Right ventricle myocardium inferior (tissue), 1 donor: ENCODE results near the gene HMGN1. TPM values are rescaled to one million over a fixed set of nuclear protein-coding genes. Genes with fewer than 3 reads are reported as not detected.
"Not testable (repeated sequence)": the region's sequence is repeated elsewhere in the genome, so short reads cannot be mapped to it uniquely, and the experiment has no call there.

ENCODE experiments used
- ATAC-seq: fragments of 200-7000 bp; cut with Tn5 transposase; one replicate; pipeline ENCODE4 v1.9.1; 2020; ENCODE audit warnings: mild to moderate bottlenecking, moderate library complexity
- DNase-seq: peaks from one replicate; pipeline ENCODE4 v3.0.0; 2021; ENCODE audit errors: missing footprints
- intact Hi-C: fragments of 100-400 bp; cut with DNase I; formaldehyde crosslinking; loops from one replicate; pipeline ENCODE4 v1.11.0; 2022
- total RNA-seq: library from RNA; stranded (reverse); fragmentation: NEBNext Ultra II Directional; extraction: Animal tissue kit (Norgen Biotek cat#: 25700); gene quantifications from one replicate; pipeline ENCODE4 v1.2.1, GENCODE V29; 2021
- donor health status: DM: no; HTN: yes; CAD: no; lungs with severe emphysema.

HMGN1 gene
- total RNA-seq, 1 donor from 2014 or later = 69.1 TPM

DNA sequence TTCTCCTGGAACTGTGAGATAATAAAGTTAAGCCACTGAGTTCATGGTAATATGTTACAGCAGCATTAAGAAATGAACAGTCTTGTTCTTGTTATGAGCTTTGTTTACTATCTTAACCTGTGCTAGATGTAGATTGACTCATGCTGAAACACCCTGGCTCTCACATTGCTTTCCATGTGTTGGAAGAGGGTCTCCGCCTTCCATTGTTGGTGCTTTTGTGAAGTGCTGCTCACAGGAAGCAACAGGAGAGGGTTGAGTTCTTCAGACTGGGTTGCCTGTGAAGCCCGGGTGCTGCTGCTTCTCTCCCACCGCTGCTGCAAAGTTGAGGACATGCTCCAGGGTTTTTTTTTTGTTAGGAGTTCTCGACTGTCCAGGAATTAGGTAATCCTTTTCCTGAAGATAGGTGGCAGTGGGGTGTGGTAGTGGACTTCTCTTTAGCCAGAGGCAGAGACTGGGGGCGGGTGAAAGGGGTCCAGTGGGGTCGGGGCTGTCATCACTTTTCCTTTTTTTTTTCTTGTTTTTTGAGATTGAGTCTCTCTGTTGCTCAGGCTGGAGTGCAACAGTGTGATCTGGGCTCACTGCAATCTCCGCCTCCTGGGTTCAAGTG, 28.7 kb upstream of the HMGN1 start:
- intact Hi-C loops = no loop called here
- no peak for DNase-seq
- ATAC-seq = no peak

DNA sequence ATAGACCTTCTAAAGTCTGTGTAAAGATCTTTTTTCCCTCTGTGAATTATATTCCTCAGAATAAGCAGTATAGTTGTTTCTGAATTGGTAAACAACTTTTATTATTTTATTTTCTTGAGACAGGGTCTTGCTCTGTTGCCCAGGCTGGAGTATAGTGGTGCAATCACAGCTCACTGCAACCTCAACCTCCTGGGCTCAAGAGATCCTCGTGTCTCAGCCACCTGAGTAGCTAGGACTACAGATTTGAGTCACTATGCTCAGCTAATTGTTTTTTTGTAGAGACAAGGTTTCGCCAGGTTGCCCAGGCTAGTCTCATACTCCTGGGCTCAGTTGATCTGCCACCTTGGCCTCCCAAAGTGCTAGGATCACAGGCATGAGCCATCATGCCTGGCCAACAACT, 26.6 kb upstream of the HMGN1 start:
- intact Hi-C loops = no loop called here
- DNase-seq = no peak
- no peak for ATAC-seq

DNA sequence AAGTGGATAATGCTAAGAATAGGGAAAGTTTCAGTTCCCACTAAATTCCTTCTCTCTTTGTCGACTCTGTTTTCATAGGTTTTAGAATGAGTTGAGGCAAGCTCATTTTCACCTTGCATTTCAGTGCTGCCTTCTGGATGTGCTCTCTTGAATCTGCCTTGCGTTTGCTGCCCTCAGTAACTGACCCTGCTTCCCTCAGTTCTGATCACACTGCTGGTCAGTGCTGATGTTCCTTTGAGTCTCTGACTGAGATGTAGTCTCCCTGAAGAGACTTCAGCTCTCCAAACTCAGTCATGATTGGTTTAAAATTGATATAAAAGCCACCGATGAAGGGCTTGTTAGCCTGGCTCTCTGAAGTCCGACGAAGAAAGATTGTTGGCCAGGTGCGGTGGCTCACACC, 25.2 kb upstream of the HMGN1 start:
- no peak for ATAC-seq
- intact Hi-C loops = no loop called here
- DNase-seq = no peak

GRCh38 chr21:39373634-39374033, 24.7 kb upstream of the HMGN1 start:
- DNase-seq = no peak
- intact Hi-C loops = no loop called here
- no peak for ATAC-seq

- DNase-seq, intact Hi-C loops, ATAC-seq: not testable (repeated sequence)
These were observed 21.0 kb upstream of the HMGN1 start for GRCh38 chr21:39369896-39370288.

DNA sequence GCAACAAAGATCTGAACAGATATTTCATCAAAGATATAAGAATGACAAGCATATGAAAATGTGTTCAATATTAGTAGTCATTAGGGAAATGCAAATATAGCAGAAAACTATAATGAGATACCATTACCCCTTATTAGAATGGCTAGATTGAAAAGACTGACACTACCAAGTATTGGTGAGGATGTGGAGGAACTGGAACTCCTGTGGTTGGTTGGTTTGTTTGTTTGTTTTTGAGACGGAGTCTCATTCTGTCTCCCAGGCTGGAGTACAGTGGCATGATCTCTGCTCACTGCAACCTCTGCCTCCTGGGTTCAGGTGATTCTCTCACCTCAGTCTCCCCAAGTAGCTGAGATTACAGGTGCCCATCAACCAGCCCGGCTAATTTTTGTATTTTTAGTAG, 18.9 kb upstream of the HMGN1 start:
- intact Hi-C loops = no loop called here
- DNase-seq (no peak), ATAC-seq (no peak)

DNA sequence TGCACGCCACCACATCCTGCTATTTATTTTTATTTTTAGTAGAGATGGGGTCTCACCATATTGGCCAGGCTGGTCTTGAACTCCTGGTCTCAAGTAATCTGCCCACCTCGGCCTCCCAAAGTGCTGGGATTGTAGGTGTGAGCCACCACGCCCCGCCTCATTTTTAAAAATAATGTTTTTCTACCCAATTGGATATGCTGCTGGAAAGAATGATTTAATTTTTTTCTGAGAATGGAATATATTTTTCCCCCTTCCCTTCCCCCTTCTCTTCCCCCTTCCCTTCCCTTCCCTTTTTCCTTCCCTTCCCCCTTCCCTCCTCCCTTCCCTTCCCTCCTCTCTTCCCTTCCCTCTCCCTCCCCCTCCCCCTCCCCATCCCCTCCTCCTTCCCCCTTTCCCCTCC, 17.7 kb upstream of the HMGN1 start:
- intact Hi-C loops = no loop called here
- no peak for DNase-seq
- ATAC-seq = no peak

- ATAC-seq = no peak
- intact Hi-C loops = no loop called here
These were observed 16.1 kb upstream of the HMGN1 start for GRCh38 chr21:39364949-39365348.

DNA sequence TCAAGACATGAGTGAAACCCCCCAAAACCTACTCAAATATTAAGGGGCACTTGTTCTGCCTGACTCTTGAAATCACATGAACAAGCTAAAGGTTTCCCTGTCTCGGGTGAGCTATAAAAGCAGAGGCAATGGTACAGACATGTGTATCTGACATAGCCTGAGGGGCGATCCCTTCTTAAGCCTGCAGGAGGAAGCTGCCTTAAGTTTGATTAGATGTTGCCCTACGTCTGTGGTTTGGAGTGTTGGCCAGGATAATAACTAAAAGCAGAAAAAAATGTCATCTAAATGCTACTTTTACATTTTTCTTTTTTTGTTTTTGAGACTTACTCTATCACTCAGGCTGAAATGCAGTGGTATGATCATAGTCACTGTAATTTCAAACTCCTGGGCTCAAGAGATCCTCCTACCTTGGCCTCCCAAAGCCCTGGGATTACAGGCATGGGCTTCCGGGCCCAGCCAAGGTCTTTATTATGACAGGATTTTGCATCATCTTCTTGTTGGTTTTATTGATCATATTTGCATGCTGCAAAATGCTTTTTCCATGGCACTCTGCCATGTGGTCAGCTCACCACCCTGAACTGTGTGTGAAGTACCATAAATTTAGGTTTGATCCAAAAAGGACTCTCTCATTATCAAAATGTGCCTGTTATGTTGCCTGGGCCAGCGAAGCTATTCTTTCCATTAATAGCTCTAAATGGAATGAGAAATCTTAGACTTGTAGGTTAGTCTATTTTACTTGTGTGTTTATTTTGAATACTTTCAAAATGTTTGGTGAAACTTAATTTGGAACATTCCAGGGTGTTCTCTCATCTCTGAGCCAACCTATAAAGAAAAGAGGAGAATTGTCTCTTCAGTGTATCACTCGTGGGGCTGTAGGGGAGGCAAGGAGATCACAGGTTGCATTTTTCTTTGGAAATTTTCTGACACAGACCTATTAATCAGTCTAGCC, 15.0 kb upstream of the HMGN1 start:
- intact Hi-C loops = no loop called here

More at GRCh38 chr21:39364949-39365348, 16.1 kb upstream of the HMGN1 start:
- DNase-seq = no peak

GRCh38 chr21:39362733-39363132, 13.8 kb upstream of the HMGN1 start:
- intact Hi-C loops = no loop called here
- no peak for DNase-seq
- no peak for ATAC-seq

More for the DNA sequence above, 15.0 kb upstream of the HMGN1 start:
- no peak for DNase-seq
- ATAC-seq = no peak

DNA sequence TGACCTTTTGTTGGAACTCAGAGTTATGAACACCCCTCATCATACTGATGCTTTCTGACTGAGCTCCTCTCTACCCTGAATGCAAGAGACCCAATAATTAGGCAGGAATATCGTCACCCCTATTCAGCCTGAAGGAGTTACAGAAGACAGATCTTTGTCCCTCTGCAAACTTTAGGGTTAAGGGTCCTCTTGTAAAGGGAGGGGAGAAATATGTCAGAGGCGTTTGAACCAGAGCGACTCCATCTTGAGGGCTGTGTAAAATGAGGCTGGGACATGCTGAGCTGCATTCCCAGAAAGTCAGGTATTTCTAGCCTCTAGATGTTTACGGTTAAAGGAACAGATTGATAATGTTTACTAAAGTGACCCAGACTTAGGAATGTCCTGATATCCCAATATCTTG, 10.5 kb upstream of the HMGN1 start:
- no peak for ATAC-seq
- intact Hi-C loops = no loop called here
- no peak for DNase-seq

- DNase-seq (no peak), ATAC-seq (no peak)
- intact Hi-C loops = no loop called here
These were observed 4.4 kb upstream of the HMGN1 start for GRCh38 chr21:39353295-39353694.

DNA sequence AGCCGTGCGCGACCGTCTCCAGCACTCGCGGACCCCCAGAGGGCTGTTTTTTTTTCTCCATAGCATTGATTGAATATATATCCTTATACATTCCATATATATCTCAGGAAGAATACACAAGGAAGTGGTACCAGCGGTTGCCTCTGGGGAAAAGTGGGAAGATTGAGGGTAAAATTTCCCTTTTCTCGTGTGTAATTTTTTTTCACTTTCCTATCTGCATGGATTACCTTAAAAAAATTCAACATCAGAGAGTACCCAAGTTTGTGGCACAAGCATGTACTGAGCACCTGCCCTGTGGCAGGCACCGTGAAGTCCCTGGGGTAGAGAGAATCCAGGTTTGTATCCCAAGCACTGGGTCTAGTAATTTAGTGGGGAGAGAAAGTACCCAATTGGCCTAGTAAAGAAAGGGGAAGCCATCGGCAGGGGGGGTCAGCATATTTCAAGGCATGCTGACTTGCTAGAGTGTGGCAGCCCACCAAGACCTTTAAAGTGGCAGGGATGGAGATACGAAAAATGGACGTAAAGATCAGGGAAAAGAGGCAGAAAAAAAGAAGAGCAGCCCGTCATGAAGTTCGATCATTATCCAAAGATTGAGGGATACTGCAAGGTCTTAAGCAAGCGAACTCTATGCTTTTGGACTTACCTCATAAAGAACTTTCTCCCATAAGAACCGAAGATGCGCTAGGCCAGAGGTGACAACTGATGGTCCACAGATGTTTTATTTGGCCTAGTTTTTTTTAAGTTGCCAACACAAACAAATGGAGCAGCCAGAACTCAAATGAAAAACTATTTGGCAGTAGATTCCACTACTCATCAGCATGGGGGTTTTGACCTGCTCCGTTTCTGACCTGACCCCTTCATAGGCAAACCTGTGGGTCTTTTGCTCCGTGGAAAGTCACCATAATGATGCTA, 1.5 kb upstream of the HMGN1 start:
- DNase-seq = no peak
- ATAC-seq = no peak
- intact Hi-C loops = no loop called here

GRCh38 chr21:39349211-39350093, 564 bp upstream of the HMGN1 start:
- DNase-seq (peak; percentile 98), ATAC-seq (peak; percentile 96)
- intact Hi-C loops = loop anchor here (2.0 kb wide), 3 partner anchors 31 to 39 kb away; partner anchors contain the start of gene BRWD1

- intact Hi-C loops = loop anchor here (2.0 kb wide), 3 partner anchors 33 to 41 kb away; partner anchors contain the start of gene BRWD1
- ATAC-seq (no peak), DNase-seq (no peak)
These were observed 891 bp downstream of the HMGN1 start for GRCh38 chr21:39348040-39348354.

DNA sequence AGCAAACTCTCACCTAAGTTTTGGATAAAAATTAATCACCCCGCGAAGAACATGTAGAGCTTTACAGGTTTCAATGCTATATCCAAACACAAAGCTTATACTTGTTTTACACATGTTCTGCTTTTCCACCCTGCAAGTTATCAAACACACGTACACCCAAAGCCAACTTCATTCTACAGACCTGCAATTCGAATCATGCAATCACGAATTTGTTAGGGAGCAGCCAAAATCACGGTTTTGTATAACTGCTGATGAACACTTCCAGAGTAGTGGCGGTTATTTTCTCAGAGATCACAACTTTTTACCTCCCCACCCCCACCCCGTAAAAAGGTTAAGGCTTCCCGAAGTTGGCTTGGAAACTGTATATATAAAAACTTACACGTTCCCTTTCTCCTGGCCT, 1.4 kb downstream of the HMGN1 start:
- no peak for ATAC-seq
- intact Hi-C loops = no loop called here
- DNase-seq = no peak

DNA sequence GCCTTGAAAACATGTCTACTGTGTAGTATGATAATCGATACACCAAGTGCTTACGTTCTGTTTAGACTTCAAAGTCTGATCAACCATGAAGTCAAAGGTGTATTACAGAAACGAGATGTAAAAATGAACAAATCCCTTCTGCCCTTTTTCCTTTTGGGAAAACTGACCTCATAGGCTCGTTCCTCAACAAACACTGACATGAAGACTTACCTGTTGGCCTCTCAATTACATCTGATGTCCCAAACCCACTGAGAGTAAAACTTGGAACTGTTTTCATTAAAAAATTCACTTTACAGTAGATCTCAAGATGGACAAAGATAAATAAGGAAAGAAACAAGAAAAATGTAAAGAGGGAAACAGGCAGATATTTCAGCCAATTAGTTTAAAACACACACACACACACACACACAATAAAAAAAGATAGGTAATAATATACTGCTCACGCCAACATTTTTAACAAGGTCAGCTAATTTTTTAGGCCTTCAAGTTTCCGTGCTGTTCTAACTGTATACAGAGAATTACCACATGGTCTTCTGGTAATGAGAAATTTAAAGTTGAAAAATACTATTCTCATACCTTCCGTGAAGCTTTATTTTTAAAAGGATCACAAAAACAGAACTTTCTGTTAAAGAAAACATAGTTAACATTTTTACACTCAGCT, 2.1 kb downstream of the HMGN1 start:
- ATAC-seq (no peak), DNase-seq (no peak)
- intact Hi-C loops = no loop called here

- no peak for DNase-seq
- intact Hi-C loops = no loop called here
- ATAC-seq = no peak
These were observed 2.7 kb downstream of the HMGN1 start for GRCh38 chr21:39346206-39346605.
